Cerebellar nuclear complex (tissue), 1 donor: Measurements from ENCODE around the gene ARHGAP1.
"Not testable (repeated sequence)": the region's sequence is repeated elsewhere in the genome, so short reads cannot be mapped to it uniquely, and the experiment has no call there.

Source experiments
- DNase-seq, 2 experiments: peaks; one replicate each; lab custom pipeline; 2025; lab: John Stamatoyannopoulos, UW

Gene ARHGAP1

GRCh38 chr11:46723359-46723680 lies 22.9 kb upstream of the ARHGAP1 start:
- DNase-seq = no peak

GRCh38 chr11:46722566-46723358 lies 22.3 kb upstream of the ARHGAP1 start:
- DNase-seq = no peak

DNA sequence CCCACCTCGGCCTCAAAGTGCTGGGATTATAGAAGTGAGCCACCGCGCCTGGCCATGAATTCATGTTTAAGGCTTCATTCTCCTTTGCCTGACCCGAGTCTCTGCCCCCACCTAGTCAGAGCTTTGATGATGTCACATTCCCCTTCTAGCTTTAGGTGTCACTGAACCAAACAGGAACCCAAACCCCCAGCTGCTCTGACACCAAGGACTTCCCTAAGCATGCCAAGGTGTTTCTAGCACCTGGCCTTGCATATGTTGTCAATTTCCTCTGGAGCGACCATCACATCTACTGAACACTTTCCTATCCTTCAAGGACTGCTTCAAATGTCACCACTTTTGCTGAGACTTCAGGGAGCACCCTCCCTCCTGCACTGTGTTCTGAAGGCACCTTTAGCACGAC lies 20.9 kb upstream of the ARHGAP1 start:
- no peak for DNase-seq

- DNase-seq = no peak
Measured at GRCh38 chr11:46719543-46720218, 19.3 kb upstream of the ARHGAP1 start.

DNA sequence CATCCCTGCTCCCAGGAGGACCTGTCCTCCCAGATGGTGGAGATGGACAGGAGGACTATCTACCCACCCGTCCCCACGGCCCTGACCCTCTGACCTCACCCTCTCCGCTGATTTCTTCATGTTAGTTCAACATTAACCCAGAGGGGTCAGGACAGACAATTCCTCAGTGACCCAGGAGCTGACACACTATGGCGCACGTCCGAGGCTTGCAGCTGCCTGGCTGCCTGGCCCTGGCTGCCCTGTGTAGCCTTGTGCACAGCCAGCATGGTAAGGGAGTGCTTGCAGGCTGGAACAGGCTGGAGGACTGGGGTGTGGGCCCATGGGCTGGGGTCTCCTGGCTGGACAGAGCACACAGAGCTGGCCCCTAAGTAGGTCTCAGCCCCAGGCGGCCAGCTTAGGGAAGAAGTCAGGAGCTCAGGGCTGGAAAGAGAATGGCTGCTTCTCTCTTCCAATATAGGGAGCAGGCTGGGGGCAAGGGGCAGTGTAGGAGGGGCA lies 18.7 kb upstream of the ARHGAP1 start, which contains the start of gene F2:
Gene F2, plus strand, starts transcription at position 166 of the 495 bp plus-strand sequence. Its CDS starts 23 bp downstream, at position 189.
- no peak for DNase-seq

DNA sequence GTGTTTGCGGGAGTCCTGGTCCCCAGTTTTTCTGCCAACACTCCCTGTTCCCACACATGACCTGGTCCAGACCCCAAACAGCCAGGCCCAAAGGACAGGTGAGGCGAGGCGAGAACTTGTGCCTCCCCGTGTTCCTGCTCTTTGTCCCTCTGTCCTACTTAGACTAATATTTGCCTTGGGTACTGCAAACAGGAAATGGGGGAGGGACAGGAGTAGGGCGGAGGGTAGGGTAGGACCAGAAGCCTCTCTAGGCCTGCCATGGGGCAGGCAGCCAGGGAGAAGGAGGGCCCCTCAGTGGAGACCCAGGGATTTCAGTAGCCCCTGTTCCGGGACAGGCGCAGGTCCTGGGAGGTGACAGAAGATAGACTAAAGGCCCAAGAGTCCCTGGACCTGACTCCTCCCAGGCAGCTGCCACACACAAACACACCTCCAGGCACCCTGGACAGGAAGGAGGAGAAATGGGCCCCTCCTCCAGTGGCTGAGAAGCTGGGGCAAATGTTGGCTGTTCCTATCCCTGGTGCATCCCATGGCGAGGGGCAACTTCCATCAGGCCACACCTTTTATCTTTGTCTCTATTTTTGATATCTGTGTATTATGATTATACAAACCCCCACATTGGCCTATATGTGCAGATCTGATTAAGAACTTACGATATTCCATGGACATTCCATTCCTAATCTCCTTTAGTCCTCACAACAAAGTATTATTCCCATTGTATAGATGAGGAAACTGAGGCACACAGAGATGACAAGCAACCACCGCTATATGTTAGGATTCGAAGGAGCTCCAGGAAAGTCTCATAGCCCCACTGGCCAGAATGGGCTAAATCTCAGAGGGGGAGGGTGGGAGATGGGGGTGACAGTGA lies 18.0 kb upstream of the ARHGAP1 start:
- DNase-seq = no peak

DNA sequence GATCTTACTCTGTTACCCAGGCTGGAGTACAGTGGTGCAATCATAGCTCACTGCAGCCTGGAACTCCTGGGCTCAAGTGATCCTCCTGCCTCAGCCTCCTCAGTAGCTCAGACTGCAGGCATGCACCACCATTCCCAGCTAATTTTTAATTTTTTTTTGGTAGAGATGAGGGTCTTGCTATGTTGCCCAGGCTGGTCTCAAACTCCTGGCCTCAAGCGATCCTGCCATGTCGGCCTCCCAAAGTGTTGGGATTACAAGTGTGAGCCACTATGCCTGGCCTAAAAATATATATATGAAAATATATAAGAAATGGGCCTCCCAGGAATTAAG lies 17.4 kb upstream of the ARHGAP1 start:
- not testable (repeated sequence) for DNase-seq

DNA sequence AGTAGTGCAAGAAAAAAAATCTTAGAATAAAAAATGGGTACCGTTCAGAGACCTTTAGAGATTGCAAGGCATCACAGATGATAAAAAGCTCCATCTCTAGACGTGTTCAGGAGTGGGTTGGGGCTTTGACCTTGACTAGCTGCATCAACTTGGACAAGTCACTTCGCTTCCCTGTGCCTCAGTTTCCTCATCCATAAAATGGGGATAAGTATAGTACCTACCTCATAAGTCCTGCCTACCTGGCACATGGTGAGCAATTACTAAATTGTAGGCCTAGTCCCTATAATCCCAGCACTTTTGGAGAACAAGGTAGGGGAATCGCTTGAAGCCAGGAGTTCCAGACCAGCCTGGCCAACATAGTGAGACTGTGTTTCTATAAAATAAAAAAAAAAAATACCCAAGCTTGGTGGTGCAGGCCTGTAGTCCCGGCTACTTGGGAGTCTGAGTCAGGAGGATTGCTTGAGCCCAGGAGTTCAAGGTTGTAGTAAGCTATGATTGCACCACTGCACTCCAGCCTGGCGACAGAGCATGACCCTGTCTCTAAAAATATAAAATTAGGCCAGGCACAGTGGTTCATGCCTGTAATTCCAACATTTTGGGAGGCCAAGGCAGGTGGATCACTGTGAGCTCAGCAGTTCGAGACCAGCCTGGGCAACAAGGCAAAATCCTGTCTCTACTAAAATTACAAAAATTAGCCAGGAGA lies 12.6 kb upstream of the ARHGAP1 start:
- no peak for DNase-seq

DNA sequence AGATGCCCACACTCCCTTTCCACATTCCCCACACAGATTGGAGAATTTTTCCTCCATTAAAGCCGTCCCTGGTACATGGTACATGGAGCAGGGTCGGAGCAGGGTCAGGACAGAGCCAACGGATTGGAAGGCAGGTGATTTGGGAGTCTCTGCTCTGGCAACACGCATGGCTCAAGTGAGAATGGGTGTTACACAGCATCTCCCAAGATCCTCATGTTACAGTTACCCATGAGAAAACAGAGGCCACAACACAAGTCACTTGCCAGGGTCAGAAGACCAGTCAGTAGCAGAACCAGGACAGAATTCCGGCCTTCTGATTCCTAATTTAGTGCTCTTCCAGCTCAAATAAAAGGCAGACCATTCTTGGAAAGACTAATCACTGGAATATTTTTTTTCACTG lies 10.9 kb upstream of the ARHGAP1 start:
- DNase-seq = no peak

GRCh38 chr11:46710821-46711269 lies 10.4 kb upstream of the ARHGAP1 start:
- DNase-seq = no peak

- not testable (repeated sequence) for DNase-seq
Measured at GRCh38 chr11:46709351-46709750, 8.9 kb upstream of the ARHGAP1 start.

DNA sequence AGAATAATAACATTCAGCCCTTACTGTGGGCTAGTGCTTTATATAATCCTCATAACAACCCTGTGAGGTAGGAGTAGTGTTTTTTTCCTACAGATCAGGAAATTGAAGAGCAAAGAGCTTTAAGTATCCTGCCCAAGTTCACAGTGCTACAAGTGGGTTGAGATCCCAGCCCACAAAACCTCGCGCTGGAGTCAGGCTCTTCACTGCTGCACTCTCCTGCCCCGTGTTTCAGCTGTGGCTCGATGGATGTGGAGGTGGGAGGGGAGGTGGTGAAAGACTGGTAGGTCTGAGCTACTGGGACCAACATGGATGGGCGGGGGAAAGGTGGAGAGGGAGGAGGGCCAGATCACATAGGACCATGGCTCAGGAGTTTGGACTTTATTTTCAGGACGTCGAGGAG lies 6.5 kb upstream of the ARHGAP1 start:
- DNase-seq = no peak

DNA sequence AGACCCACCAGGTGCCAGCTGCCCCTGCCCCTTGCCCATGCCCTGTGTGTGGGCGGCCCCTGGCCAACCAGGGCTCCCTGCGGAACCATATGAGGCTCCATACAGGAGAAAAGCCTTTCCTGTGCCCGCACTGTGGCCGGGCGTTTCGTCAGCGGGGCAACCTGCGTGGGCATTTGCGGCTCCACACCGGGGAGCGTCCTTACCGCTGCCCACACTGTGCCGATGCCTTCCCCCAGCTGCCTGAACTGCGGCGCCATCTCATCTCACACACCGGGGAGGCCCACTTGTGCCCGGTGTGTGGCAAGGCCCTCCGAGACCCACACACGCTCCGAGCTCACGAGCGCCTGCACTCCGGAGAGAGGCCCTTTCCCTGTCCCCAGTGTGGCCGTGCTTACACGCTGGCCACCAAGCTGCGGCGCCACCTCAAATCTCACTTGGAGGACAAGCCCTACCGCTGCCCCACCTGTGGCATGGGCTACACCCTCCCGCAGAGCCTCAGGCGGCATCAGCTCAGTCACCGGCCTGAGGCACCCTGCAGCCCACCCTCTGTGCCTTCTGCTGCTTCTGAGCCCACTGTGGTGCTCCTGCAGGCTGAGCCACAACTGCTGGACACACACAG lies 4.8 kb upstream of the ARHGAP1 start:
- no peak for DNase-seq

- DNase-seq = no peak
Measured at GRCh38 chr11:46701078-46701654, 747 bp upstream of the ARHGAP1 start.

DNA sequence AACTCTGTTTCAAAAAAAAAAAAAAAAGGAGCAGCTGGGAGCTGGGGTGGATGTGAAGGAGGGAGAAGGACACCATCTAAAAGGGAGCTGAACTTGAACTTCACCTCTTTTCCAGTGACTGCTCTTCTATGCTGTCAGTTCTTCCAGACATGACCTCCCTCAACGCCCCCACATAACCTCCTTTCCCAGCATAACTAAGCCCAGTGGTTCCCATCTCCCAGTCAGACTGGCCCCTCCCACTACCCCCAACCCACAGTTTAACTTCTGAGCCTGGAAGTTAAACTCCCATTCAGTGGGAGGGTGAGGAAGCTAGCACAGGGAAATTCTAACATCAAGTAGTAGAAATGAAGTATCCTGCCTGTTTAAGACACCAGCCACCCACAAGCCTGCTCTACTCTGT lies 1.8 kb downstream of the ARHGAP1 start:
- no peak for DNase-seq

DNA sequence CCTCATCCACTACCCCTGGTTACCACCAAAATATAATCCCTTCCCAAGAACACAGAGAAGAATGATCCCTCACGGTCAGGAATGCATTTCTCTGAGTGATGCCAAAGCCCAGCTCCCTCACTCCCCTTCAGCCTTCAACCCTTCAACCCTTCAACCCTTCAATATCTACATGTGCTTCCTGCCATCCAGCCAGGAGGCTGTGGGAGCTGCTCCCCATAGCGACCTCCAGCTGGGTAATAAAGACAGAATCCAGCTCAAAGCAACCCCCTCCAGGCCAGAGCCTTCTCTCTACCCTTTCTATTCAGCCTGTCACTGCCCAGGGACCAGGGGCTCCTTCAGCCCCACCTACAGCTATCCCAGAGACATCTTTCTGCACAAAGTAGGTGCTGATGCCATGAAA lies 2.7 kb downstream of the ARHGAP1 start:
- DNase-seq = no peak

DNA sequence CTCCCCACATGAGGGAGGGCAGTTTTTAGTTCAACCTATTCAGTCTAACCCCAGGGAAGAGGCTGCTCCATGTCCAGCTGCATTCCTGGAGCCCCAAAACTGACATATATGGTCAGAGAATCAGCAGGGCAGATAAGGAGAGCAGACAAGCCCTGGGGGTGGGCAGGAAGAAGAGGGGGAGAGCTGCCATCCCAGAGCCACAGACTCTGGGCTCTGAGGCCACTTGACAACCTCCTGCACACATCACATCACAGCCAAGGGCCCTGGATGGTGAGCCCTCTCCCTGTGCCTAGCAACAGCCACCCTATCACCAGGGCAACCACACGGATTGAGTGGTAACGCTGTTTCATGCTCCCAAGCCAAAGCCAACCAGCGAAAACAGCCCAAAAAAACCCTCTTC lies 3.1 kb downstream of the ARHGAP1 start:
- DNase-seq = no peak

- no peak for DNase-seq
Measured at GRCh38 chr11:46696212-46696558, 4.2 kb downstream of the ARHGAP1 start.

- no peak for DNase-seq
Measured at GRCh38 chr11:46695345-46696211, 4.8 kb downstream of the ARHGAP1 start.

GRCh38 chr11:46694607-46695006 lies 5.8 kb downstream of the ARHGAP1 start:
- no peak for DNase-seq
